ENCODE results near the gene PLGRKT.

DNA sequence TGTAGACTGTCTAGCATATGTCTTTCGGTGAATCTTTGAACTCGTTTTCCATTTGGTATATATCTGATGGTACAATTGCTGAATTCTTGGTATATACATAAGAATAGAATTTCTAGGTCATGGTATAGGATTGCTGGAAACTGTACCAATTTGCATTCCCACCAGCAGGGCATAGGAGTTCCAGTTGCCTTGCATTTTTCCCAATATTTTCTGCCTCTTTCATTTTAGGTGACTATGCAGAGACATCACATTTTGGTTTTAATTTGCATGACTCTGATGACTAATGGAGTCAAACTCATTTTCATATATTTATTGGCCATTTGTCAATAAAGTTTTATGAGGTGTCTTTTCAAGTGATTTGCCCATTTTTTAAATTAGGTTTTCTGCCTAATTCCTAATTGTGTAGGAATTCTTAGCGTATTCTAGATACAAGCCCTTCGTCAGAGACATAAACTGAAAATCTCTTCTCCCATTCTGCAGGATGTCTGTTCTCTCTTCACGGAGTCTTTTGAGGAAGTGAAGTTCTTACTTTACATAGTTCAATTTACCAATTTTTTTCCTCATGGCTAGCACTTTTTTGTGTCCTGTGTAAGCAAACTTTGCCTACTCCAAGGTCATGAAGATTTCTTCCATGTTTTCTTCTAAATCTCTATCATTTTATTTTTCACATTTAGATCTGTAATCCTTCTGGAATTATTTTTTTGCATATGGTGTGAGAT lies 43.8 kb upstream of the PLGRKT start:
- no peak for TF ChIP-seq POLR2A (IDR thresholded peaks at IDR 0.05)
- TF ChIP-seq, protein P1, sequence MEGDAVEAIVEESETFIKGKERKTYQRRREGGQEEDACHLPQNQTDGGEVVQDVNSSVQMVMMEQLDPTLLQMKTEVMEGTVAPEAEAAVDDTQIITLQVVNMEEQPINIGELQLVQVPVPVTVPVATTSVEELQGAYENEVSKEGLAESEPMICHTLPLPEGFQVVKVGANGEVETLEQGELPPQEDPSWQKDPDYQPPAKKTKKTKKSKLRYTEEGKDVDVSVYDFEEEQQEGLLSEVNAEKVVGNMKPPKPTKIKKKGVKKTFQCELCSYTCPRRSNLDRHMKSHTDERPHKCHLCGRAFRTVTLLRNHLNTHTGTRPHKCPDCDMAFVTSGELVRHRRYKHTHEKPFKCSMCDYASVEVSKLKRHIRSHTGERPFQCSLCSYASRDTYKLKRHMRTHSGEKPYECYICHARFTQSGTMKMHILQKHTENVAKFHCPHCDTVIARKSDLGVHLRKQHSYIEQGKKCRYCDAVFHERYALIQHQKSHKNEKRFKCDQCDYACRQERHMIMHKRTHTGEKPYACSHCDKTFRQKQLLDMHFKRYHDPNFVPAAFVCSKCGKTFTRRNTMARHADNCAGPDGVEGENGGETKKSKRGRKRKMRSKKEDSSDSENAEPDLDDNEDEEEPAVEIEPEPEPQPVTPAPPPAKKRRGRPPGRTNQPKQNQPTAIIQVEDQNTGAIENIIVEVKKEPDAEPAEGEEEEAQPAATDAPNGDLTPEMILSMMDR (IDR thresholded peaks at IDR 0.05) = no peak

Data from body of pancreas (tissue), 4 donors.